HEK293 (cell line): ENCODE results near the gene PTPRG.
A peak's percentile ranks its signal among the peaks of the same experiment; 100 is the strongest.

ENCODE experiments used
- GFI1B ChIP-seq: fragments of 450-650 bp; formaldehyde crosslinking; IDR thresholded peaks from 2 replicates; pipeline ENCODE4 v1.5.1; 2016; ENCODE audit warnings: missing biosample characterization, missing genetic modification characterization
- GLIS1 ChIP-seq: fragments of 450-650 bp; formaldehyde crosslinking; IDR thresholded peaks from 2 replicates; pipeline ENCODE4 v1.5.1; 2016; ENCODE audit warnings: missing biosample characterization, missing genetic modification characterization
- KLF1 ChIP-seq: fragments of 450-650 bp; formaldehyde crosslinking; IDR thresholded peaks from 2 replicates; pipeline ENCODE4 v1.5.1; 2016; ENCODE audit warnings: missing biosample characterization, missing genetic modification characterization
- KLF16 ChIP-seq: fragments of 450-650 bp; formaldehyde crosslinking; IDR thresholded peaks from 2 replicates; pipeline ENCODE4 v1.5.1; 2017; ENCODE audit warnings: missing biosample characterization, missing genetic modification characterization
- MEIS1 ChIP-seq: sonication (generic); formaldehyde crosslinking; IDR thresholded peaks from 2 replicates; pipeline ENCODE4 v1.8.1; 2022; ENCODE audit warnings: missing genetic modification reagents, mild to moderate bottlenecking, borderline replicate concordance
- SCRT1 ChIP-seq: fragments of 450-650 bp; formaldehyde crosslinking; IDR thresholded peaks from 2 replicates; pipeline ENCODE4 v1.5.1; 2016; ENCODE audit warnings: missing biosample characterization, missing genetic modification characterization, borderline replicate concordance
- TRIM28 ChIP-seq: IDR thresholded peaks from 2 replicates; pipeline ENCODE4 v1.6.1; 2011; ENCODE audit warnings: low read length, control low read depth, borderline replicate concordance
- WT1 ChIP-seq: fragments of 450-650 bp; formaldehyde crosslinking; IDR thresholded peaks from 2 replicates; pipeline ENCODE4 v1.5.1; 2016; ENCODE audit warnings: missing biosample characterization, missing genetic modification characterization
- YY2 ChIP-seq: fragments of 450-650 bp; formaldehyde crosslinking; IDR thresholded peaks from 2 replicates; pipeline ENCODE4 v1.5.1; 2016; ENCODE audit warnings: missing biosample characterization, missing genetic modification characterization
- ZBTB48 ChIP-seq: fragments of 450-650 bp; formaldehyde crosslinking; IDR thresholded peaks from 2 replicates; pipeline ENCODE4 v1.5.1; 2016; ENCODE audit warnings: missing biosample characterization, missing genetic modification characterization
- ZNF138 ChIP-seq: fragments of 450-650 bp; formaldehyde crosslinking; IDR thresholded peaks from 2 replicates; pipeline ENCODE4 v1.5.1; 2016; ENCODE audit warnings: missing biosample characterization, missing genetic modification characterization, borderline replicate concordance
- ZNF175 ChIP-seq: fragments of 450-650 bp; formaldehyde crosslinking; IDR thresholded peaks from 2 replicates; pipeline ENCODE4 v1.5.1; 2016; ENCODE audit warnings: missing biosample characterization, missing genetic modification characterization
- ZNF184 ChIP-seq: fragments of 450-650 bp; IDR thresholded peaks from 2 replicates; pipeline ENCODE4 v1.5.1; 2018; ENCODE audit warnings: missing biosample characterization, mild to moderate bottlenecking, missing genetic modification characterization
- ZNF24 ChIP-seq: fragments of 450-650 bp; formaldehyde crosslinking; IDR thresholded peaks from 2 replicates; pipeline ENCODE4 v1.5.1; 2016; ENCODE audit warnings: missing biosample characterization, missing genetic modification characterization
- ZNF274 ChIP-seq, 2 experiments: fragments of 200-500 bp in 1 of 2; fragments of 450-650 bp in 1 of 2; sonication (Bioruptor generic) in 1 of 2; formaldehyde crosslinking in 1 of 2; IDR thresholded peaks; 2 replicates each; pipeline versions ENCODE4 v1.5.1 to v1.6.1; 2014 to 2016; ENCODE audit warnings: borderline replicate concordance in 1 of 2, inconsistent platforms in 1 of 2, low read length in 1 of 2, missing biosample characterization in 1 of 2, missing genetic modification characterization in 1 of 2
- ZNF423 ChIP-seq: fragments of 450-650 bp; formaldehyde crosslinking; IDR thresholded peaks from 2 replicates; pipeline ENCODE4 v1.5.1; 2016; ENCODE audit warnings: missing biosample characterization, missing genetic modification characterization
- ZNF529 ChIP-seq: fragments of 450-650 bp; formaldehyde crosslinking; IDR thresholded peaks from 2 replicates; pipeline ENCODE4 v1.5.1; 2017; ENCODE audit warnings: missing genetic modification characterization, missing biosample characterization; ENCODE audit not compliant: insufficient replicate concordance
- ZNF544 ChIP-seq: fragments of 450-650 bp; formaldehyde crosslinking; IDR thresholded peaks from 2 replicates; pipeline ENCODE4 v1.5.0; 2017; ENCODE audit warnings: missing biosample characterization, missing genetic modification characterization
- ZNF585B ChIP-seq: fragments of 450-650 bp; formaldehyde crosslinking; IDR thresholded peaks from 2 replicates; pipeline ENCODE4 v1.5.1; 2016; ENCODE audit warnings: missing biosample characterization, missing genetic modification characterization
- ZNF624 ChIP-seq: fragments of 450-650 bp; formaldehyde crosslinking; IDR thresholded peaks from 2 replicates; pipeline ENCODE4 v1.5.1; 2017; ENCODE audit warnings: missing biosample characterization, missing genetic modification characterization
- ZNF629 ChIP-seq: fragments of 450-650 bp; formaldehyde crosslinking; IDR thresholded peaks from 2 replicates; pipeline ENCODE4 v1.5.1; 2017; ENCODE audit warnings: missing biosample characterization, missing genetic modification characterization
- ZSCAN23 ChIP-seq: fragments of 450-650 bp; formaldehyde crosslinking; IDR thresholded peaks from 2 replicates; pipeline ENCODE4 v1.5.1; 2016; ENCODE audit warnings: missing biosample characterization, missing genetic modification characterization
- TF ChIP-seq, protein P1 (sequence below): fragments of 450-650 bp; formaldehyde crosslinking; IDR thresholded peaks from 2 replicates; pipeline ENCODE4 v1.5.1; 2016; ENCODE audit warnings: missing biosample characterization, missing genetic modification characterization
- TF ChIP-seq, protein P2 (sequence below): fragments of 450-650 bp; formaldehyde crosslinking; IDR thresholded peaks from 2 replicates; pipeline ENCODE4 v1.5.1; 2016; ENCODE audit warnings: missing biosample characterization, missing genetic modification characterization, low read depth
- TF ChIP-seq, protein P3 (sequence below): fragments of 450-650 bp; formaldehyde crosslinking; IDR thresholded peaks from 2 replicates; pipeline ENCODE4 v1.5.1; 2016; ENCODE audit warnings: missing biosample characterization, missing genetic modification characterization
- TF ChIP-seq, protein P4 (sequence below): fragments of 450-650 bp; formaldehyde crosslinking; IDR thresholded peaks from 2 replicates; pipeline ENCODE4 v1.5.1; 2016; ENCODE audit warnings: missing biosample characterization, missing genetic modification characterization
- TF ChIP-seq, protein P5 (sequence below): fragments of 450-650 bp; formaldehyde crosslinking; IDR thresholded peaks from 2 replicates; pipeline ENCODE4 v1.5.1; 2017; ENCODE audit warnings: missing biosample characterization, mild to moderate bottlenecking, missing genetic modification characterization, moderate library complexity

PTPRG gene

DNA sequence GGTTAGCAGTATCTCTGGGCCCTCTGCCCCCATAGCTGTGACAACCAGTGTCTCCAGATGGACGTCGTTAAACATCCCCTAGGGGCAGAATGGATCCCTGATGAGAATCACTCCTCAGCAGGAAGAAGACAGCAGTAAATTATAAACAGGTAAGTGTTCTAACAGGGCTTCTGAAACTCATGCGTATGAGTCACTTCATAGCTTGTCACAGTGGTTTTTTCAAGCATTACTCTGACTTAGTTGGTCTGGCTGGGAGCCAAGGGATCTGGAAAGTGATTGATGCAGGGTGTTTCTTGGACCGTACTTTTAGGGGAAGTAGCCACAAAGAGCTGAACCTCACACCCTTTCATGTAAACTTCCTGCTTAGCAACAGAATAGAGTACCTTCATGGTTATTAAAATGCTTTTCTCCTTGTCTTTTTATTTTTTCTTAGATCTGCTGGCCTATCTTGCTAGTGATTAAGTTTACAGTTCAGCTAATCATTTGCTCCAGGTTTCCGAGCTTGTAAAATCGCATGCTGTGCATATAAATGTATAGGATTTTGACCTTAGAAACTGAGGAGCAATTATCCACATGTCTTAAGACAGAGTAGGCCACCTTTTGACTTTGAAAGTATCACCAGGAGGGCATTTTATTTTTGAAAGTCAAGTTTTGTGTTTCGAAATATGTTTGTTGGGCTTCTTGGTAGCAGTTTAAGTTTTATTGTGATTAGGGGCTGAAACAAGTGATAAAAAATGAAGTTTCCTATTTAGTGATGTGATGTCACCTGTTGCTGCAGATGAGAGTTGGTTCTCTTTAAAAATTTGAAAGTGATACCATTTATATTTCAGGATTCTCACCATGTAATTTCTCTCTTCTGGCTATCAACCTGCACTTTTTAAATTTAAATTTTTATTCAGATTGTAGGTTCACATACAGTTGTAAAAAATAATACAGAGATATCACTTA is 333.9 kb downstream of the PTPRG start (continued):
- TF ChIP-seq, protein P1, sequence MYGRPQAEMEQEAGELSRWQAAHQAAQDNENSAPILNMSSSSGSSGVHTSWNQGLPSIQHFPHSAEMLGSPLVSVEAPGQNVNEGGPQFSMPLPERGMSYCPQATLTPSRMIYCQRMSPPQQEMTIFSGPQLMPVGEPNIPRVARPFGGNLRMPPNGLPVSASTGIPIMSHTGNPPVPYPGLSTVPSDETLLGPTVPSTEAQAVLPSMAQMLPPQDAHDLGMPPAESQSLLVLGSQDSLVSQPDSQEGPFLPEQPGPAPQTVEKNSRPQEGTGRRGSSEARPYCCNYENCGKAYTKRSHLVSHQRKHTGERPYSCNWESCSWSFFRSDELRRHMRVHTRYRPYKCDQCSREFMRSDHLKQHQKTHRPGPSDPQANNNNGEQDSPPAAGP (tag by site-specific recombination): peak; percentile 79; the same call in 1 of the 2 replicates
- TF ChIP-seq ZNF629 (tag by site-specific recombination) (peak; percentile 93), ZBTB48 (peak; percentile 98), ZNF624 (tag by site-specific recombination) (no peak), ZNF529 (peak; percentile 9), MEIS1 (CRISPR knock-in tag) (peak; percentile 71; the same call in 1 of the 2 replicates), ZNF585B (tag by site-specific recombination) (no peak), ZNF274 (IDR thresholded peaks at IDR 0.05; ENCODE audit: low read length) (no peak), ZNF274 (tag by site-specific recombination; IDR thresholded peaks at IDR 0.05; ENCODE audit: borderline replicate concordance) (no peak), YY2 (tag by site-specific recombination) (0 out of 2 replicates have a peak, but pooled peaks have one; percentile 24), TRIM28 (no peak; the same call in 1 of the 2 replicates), ZNF184 (peak; percentile 85), KLF16 (no peak), ZNF544 (no peak; the same call in 1 of the 2 replicates), ZSCAN23 (tag by site-specific recombination) (peak; percentile 78; the same call in 1 of the 2 replicates), SCRT1 (peak; percentile 93), GLIS1 (tag by site-specific recombination) (peak; percentile 67), GFI1B (tag by site-specific recombination) (peak; percentile 83), ZNF175 (no peak), ZNF423 (tag by site-specific recombination) (0 out of 2 replicates have a peak, but pooled peaks have one; percentile 3), ZNF138 (no peak), ZNF24 (tag by site-specific recombination) (peak; percentile 88), WT1 (tag by site-specific recombination) (peak; percentile 97), KLF1 (tag by site-specific recombination) (peak; percentile 69)
- TF ChIP-seq, protein P2, sequence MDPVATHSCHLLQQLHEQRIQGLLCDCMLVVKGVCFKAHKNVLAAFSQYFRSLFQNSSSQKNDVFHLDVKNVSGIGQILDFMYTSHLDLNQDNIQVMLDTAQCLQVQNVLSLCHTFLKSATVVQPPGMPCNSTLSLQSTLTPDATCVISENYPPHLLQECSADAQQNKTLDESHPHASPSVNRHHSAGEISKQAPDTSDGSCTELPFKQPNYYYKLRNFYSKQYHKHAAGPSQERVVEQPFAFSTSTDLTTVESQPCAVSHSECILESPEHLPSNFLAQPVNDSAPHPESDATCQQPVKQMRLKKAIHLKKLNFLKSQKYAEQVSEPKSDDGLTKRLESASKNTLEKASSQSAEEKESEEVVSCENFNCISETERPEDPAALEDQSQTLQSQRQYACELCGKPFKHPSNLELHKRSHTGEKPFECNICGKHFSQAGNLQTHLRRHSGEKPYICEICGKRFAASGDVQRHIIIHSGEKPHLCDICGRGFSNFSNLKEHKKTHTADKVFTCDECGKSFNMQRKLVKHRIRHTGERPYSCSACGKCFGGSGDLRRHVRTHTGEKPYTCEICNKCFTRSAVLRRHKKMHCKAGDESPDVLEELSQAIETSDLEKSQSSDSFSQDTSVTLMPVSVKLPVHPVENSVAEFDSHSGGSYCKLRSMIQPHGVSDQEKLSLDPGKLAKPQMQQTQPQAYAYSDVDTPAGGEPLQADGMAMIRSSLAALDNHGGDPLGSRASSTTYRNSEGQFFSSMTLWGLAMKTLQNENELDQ (tag by site-specific recombination): no peak
- TF ChIP-seq, protein P3, sequence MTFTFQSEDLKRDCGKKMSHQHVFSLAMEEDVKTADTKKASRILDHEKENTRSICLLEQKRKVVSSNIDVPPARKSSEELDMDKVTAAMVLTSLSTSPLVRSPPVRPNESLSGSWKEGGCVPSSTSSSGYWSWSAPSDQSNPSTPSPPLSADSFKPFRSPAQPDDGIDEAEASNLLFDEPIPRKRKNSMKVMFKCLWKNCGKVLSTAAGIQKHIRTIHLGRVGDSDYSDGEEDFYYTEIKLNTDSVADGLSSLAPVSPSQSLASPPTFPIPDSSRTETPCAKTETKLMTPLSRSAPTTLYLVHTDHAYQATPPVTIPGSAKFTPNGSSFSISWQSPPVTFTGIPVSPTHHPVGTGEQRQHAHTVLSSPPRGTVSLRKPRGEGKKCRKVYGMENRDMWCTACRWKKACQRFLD (tag by site-specific recombination): no peak
- TF ChIP-seq, protein P4, sequence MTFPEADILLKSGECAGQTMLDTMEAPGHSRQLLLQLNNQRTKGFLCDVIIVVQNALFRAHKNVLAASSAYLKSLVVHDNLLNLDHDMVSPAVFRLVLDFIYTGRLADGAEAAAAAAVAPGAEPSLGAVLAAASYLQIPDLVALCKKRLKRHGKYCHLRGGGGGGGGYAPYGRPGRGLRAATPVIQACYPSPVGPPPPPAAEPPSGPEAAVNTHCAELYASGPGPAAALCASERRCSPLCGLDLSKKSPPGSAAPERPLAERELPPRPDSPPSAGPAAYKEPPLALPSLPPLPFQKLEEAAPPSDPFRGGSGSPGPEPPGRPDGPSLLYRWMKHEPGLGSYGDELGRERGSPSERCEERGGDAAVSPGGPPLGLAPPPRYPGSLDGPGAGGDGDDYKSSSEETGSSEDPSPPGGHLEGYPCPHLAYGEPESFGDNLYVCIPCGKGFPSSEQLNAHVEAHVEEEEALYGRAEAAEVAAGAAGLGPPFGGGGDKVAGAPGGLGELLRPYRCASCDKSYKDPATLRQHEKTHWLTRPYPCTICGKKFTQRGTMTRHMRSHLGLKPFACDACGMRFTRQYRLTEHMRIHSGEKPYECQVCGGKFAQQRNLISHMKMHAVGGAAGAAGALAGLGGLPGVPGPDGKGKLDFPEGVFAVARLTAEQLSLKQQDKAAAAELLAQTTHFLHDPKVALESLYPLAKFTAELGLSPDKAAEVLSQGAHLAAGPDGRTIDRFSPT (tag by site-specific recombination): peak; percentile 94
- TF ChIP-seq, protein P5, sequence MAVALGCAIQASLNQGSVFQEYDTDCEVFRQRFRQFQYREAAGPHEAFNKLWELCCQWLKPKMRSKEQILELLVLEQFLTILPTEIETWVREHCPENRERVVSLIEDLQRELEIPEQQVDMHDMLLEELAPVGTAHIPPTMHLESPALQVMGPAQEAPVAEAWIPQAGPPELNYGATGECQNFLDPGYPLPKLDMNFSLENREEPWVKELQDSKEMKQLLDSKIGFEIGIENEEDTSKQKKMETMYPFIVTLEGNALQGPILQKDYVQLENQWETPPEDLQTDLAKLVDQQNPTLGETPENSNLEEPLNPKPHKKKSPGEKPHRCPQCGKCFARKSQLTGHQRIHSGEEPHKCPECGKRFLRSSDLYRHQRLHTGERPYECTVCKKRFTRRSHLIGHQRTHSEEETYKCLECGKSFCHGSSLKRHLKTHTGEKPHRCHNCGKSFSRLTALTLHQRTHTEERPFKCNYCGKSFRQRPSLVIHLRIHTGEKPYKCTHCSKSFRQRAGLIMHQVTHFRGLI: peak; percentile 77
